ENCODE data around the gene SHC3. TPM values are rescaled to one million over a fixed set of nuclear protein-coding genes. Genes with fewer than 3 reads are reported as not detected.
A peak's percentile ranks its signal among the peaks of the same experiment; 100 is the strongest.

Gene SHC3
- polyA plus RNA-seq, 3 donors, result not detected

GRCh38 chr9:88975966-88976889 lies 202.4 kb downstream of the SHC3 start:
- Histone ChIP-seq H3K79me2 (ENCODE audit: insufficient read depth, low read length) (no peaks in the 10 kb centered on the region), H3K4me3 (replicated peaks in 1 of 3; ENCODE audit: low read depth in 2 of 3, low read length in 3 of 3) (no peak overlapping the region), H3K27me3 (ENCODE audit: control insufficient read depth in 2 of 2, insufficient read depth in 2 of 2, low read length in 2 of 2) (no peaks in the 10 kb centered on the region), H4K20me1 (ENCODE audit: insufficient read depth, low read length) (no peaks in the 10 kb centered on the region), H2AFZ (ENCODE audit: insufficient read depth, low read depth, low read length, poor library complexity, severe bottlenecking) (no peak overlapping the region), H3K36me3 (replicated peaks in 1 of 2; ENCODE audit: control insufficient read depth in 1 of 2, insufficient read depth in 2 of 2, low read length in 2 of 2) (no peaks in the 10 kb centered on the region), H3K4me2 (replicated peaks; ENCODE audit: extremely low read depth, low read length, poor library complexity, severe bottlenecking) (no peak overlapping the region), H3K9me3 (replicated peaks in 1 of 2; ENCODE audit: control insufficient read depth in 1 of 2, insufficient read depth in 1 of 2, low read length in 2 of 2) (no peaks in the 10 kb centered on the region), H3K27ac (ENCODE audit: low read depth in 1 of 2, low read length in 2 of 2) (no peak overlapping the region), H3K4me1 (ENCODE audit: control insufficient read depth in 1 of 2, insufficient read depth in 2 of 2, low read length in 2 of 2) (no peaks in the 10 kb centered on the region), H3K9ac (ENCODE audit: insufficient read depth, low read length, poor library complexity, severe bottlenecking) (no peak overlapping the region)
- no peak overlapping the region for H3K27ac Mint-ChIP-seq
- peak overlapping the region in 1 of 2 donors; percentile 13 for H3K4me3 Mint-ChIP-seq
- H3K36me3 Mint-ChIP-seq, result no peaks in the 10 kb centered on the region
- WGBS (ENCODE audit: insufficient coverage), result 79% methylated on average over 5 of the region's 8 CpGs
- no peak for TF ChIP-seq CTCF (IDR thresholded peaks at IDR 0.05)
- intact Hi-C loops (cut with micrococcal nuclease), result no loop called here
- DNase-seq, result no peak
- peaks cover 7% of the 10 kb centered on the region for H3K4me1 Mint-ChIP-seq
- H3K27me3 Mint-ChIP-seq (ENCODE audit: low read depth in 3 of 3), result peaks cover 3 to 7% (median 6%) of the 10 kb centered on the region in 3 donors
- peaks cover 0 to 4% (median under 1%) of the 10 kb centered on the region in 7 donors for H3K9me3 Mint-ChIP-seq

GRCh38 chr9:88974641-88975040 lies 204.0 kb downstream of the SHC3 start:
- no peak for DNase-seq
- Histone ChIP-seq H3K27me3 (ENCODE audit: control insufficient read depth in 2 of 2, insufficient read depth in 2 of 2, low read length in 2 of 2) (no peaks in the 10 kb centered on the region), H3K79me2 (ENCODE audit: insufficient read depth, low read length) (no peaks in the 10 kb centered on the region), H4K20me1 (ENCODE audit: insufficient read depth, low read length) (no peaks in the 10 kb centered on the region), H3K4me1 (ENCODE audit: control insufficient read depth in 1 of 2, insufficient read depth in 2 of 2, low read length in 2 of 2) (no peaks in the 10 kb centered on the region), H2AFZ (ENCODE audit: insufficient read depth, low read depth, low read length, poor library complexity, severe bottlenecking) (no peak overlapping the region), H3K9me3 (replicated peaks in 1 of 2; ENCODE audit: control insufficient read depth in 1 of 2, insufficient read depth in 1 of 2, low read length in 2 of 2) (no peaks in the 10 kb centered on the region), H3K4me2 (replicated peaks; ENCODE audit: extremely low read depth, low read length, poor library complexity, severe bottlenecking) (no peak overlapping the region), H3K9ac (ENCODE audit: insufficient read depth, low read length, poor library complexity, severe bottlenecking) (no peak overlapping the region), H3K27ac (ENCODE audit: low read depth in 1 of 2, low read length in 2 of 2) (no peak overlapping the region), H3K4me3 (replicated peaks in 1 of 3; ENCODE audit: low read depth in 2 of 3, low read length in 3 of 3) (no peak overlapping the region), H3K36me3 (replicated peaks in 1 of 2; ENCODE audit: control insufficient read depth in 1 of 2, insufficient read depth in 2 of 2, low read length in 2 of 2) (no peaks in the 10 kb centered on the region)
- Mint-ChIP-seq H3K27ac (no peak overlapping the region), H3K4me1 (peaks cover 7% of the 10 kb centered on the region), H3K36me3 (no peaks in the 10 kb centered on the region), H3K9me3 (peaks cover 0 to 2% (median 0%) of the 10 kb centered on the region in 7 donors), H3K27me3 (ENCODE audit: low read depth in 3 of 3) (peaks cover 5 to 14% (median 8%) of the 10 kb centered on the region in 3 donors), H3K4me3 (no peak overlapping the region)
- 53% methylated on average over 2 of the region's 7 CpGs for WGBS (ENCODE audit: insufficient coverage)
- intact Hi-C loops (cut with micrococcal nuclease), result no loop called here
- TF ChIP-seq CTCF (IDR thresholded peaks at IDR 0.05), result no peak
